ENCODE measurements around the gene SEC61B.

The SEC61B gene

DNA sequence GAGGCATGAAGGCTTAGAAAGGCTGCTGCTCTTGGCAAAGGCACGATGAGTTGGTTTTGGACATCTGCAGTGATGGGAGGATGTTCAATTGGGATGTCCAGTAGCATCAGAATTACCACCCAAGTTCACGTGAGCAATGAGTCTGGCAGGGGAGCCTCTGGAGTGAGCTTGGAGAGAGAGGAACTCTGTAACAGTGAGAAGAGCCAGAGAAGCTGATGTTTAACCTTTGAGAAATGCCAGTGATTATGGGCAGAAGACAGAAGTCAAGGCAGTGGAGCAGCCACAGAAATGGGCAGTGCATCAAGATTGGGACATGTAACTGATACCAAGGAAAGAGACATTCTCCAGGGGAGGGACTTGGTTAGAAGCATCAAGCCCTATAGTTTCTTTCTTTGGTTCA, 39.8 kb downstream of the SEC61B start:
- no peak overlapping the region for H3K4me2 ChIP-seq (ENCODE audit: low read depth, low read length, poor library complexity, severe bottlenecking)
- H3K27ac ChIP-seq (ENCODE audit: low read depth, low read length) = peak overlapping the region; percentile 83
- H3K9me2 ChIP-seq (replicated peaks; ENCODE audit: insufficient read depth, low read length) = no peaks in the 10 kb centered on the region
- no peaks in the 10 kb centered on the region for H3K27me3 ChIP-seq (ENCODE audit: low read length)
- H3F3A ChIP-seq (ENCODE audit: insufficient read depth) = peaks cover 35% of the 10 kb centered on the region
- no peaks in the 10 kb centered on the region for H3K9me3 ChIP-seq (ENCODE audit: insufficient read depth, low read length)
- TF ChIP-seq, protein P1, sequence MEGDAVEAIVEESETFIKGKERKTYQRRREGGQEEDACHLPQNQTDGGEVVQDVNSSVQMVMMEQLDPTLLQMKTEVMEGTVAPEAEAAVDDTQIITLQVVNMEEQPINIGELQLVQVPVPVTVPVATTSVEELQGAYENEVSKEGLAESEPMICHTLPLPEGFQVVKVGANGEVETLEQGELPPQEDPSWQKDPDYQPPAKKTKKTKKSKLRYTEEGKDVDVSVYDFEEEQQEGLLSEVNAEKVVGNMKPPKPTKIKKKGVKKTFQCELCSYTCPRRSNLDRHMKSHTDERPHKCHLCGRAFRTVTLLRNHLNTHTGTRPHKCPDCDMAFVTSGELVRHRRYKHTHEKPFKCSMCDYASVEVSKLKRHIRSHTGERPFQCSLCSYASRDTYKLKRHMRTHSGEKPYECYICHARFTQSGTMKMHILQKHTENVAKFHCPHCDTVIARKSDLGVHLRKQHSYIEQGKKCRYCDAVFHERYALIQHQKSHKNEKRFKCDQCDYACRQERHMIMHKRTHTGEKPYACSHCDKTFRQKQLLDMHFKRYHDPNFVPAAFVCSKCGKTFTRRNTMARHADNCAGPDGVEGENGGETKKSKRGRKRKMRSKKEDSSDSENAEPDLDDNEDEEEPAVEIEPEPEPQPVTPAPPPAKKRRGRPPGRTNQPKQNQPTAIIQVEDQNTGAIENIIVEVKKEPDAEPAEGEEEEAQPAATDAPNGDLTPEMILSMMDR (IDR thresholded peaks at IDR 0.05; ENCODE audit: insufficient read depth, low read length, poor library complexity, severe bottlenecking) = no peak
- TF ChIP-seq EZH2phosphoT487 (conservative IDR thresholded peaks at IDR 0.05; ENCODE audit: low read length) = no peak
- no peaks in the 10 kb centered on the region for H4K20me1 ChIP-seq (ENCODE audit: low read depth, low read length)
- no peaks in the 10 kb centered on the region for H3K79me2 ChIP-seq (ENCODE audit: insufficient read depth, low read length)
- no peaks in the 10 kb centered on the region for H3K36me3 ChIP-seq (ENCODE audit: low read length)
- H2AFZ ChIP-seq (ENCODE audit: low read depth, low read length, severe bottlenecking) = no peak overlapping the region
- no peak overlapping the region for H3K4me3 ChIP-seq (ENCODE audit: insufficient read depth, low read length, poor library complexity, severe bottlenecking)
- H3K9ac ChIP-seq (ENCODE audit: low read length) = no peak overlapping the region

GRCh38 chr9:99262949-99263418, 40.9 kb downstream of the SEC61B start:
- no peak overlapping the region for H2AFZ ChIP-seq (ENCODE audit: low read depth, low read length, severe bottlenecking)
- H3F3A ChIP-seq (ENCODE audit: insufficient read depth) = peaks cover 32% of the 10 kb centered on the region
- peak overlapping the region; percentile 44 for H3K9ac ChIP-seq (ENCODE audit: low read length)

GRCh38 chr9:99264070-99264680, 42.1 kb downstream of the SEC61B start:
- Histone ChIP-seq H3K27me3 (ENCODE audit: low read length) (no peaks in the 10 kb centered on the region), H2AFZ (ENCODE audit: low read depth, low read length, severe bottlenecking) (no peak overlapping the region), H4K20me1 (ENCODE audit: low read depth, low read length) (no peaks in the 10 kb centered on the region), H3K9me3 (ENCODE audit: insufficient read depth, low read length) (no peaks in the 10 kb centered on the region), H3K79me2 (ENCODE audit: insufficient read depth, low read length) (no peaks in the 10 kb centered on the region), H3K9ac (ENCODE audit: low read length) (no peak overlapping the region), H3F3A (ENCODE audit: insufficient read depth) (peaks cover 20% of the 10 kb centered on the region), H3K4me3 (ENCODE audit: insufficient read depth, low read length, poor library complexity, severe bottlenecking) (no peak overlapping the region), H3K4me2 (ENCODE audit: low read depth, low read length, poor library complexity, severe bottlenecking) (peak overlapping the region; percentile 52), H3K9me2 (replicated peaks; ENCODE audit: insufficient read depth, low read length) (no peaks in the 10 kb centered on the region), H3K36me3 (ENCODE audit: low read length) (no peaks in the 10 kb centered on the region), H3K27ac (ENCODE audit: low read depth, low read length) (peak overlapping the region; percentile 83)
- no peak for TF ChIP-seq EZH2phosphoT487 (conservative IDR thresholded peaks at IDR 0.05; ENCODE audit: low read length)
- TF ChIP-seq, protein P1 (IDR thresholded peaks at IDR 0.05; ENCODE audit: insufficient read depth, low read length, poor library complexity, severe bottlenecking) = peak; percentile 21

More at GRCh38 chr9:99262949-99263418, 40.9 kb downstream of the SEC61B start:
- Histone ChIP-seq H3K36me3 (ENCODE audit: low read length) (no peaks in the 10 kb centered on the region), H3K27me3 (ENCODE audit: low read length) (no peaks in the 10 kb centered on the region), H3K27ac (ENCODE audit: low read depth, low read length) (peak overlapping the region; percentile 83), H3K9me3 (ENCODE audit: insufficient read depth, low read length) (no peaks in the 10 kb centered on the region), H3K4me3 (ENCODE audit: insufficient read depth, low read length, poor library complexity, severe bottlenecking) (peak overlapping the region; percentile 35), H3K4me2 (ENCODE audit: low read depth, low read length, poor library complexity, severe bottlenecking) (peak overlapping the region; percentile 52), H4K20me1 (ENCODE audit: low read depth, low read length) (no peaks in the 10 kb centered on the region), H3K9me2 (replicated peaks; ENCODE audit: insufficient read depth, low read length) (no peaks in the 10 kb centered on the region), H3K79me2 (ENCODE audit: insufficient read depth, low read length) (no peaks in the 10 kb centered on the region)
- no peak for TF ChIP-seq EZH2phosphoT487 (conservative IDR thresholded peaks at IDR 0.05; ENCODE audit: low read length)
- TF ChIP-seq, protein P1 (IDR thresholded peaks at IDR 0.05; ENCODE audit: insufficient read depth, low read length, poor library complexity, severe bottlenecking) = no peak

Measured in SU-DHL-6 (cell line).